GM13977 (cell line): Measurements from ENCODE around the gene RGMA.

Experiments used
- DNase-seq: peaks from one replicate; pipeline ENCODE4 v3.0.0; 2012; ENCODE audit warnings: low spot score
- CTCF ChIP-seq: IDR thresholded peaks from 2 replicates; pipeline ENCODE4 v1.5.1; 2012; ENCODE audit warnings: mild to moderate bottlenecking, control low read depth; ENCODE audit not compliant: insufficient read depth; ENCODE audit errors: extremely low read depth, missing control alignments
- in situ Hi-C: fragments of 300-500 bp; cut with MboI; formaldehyde crosslinking; loops from one replicate; pipeline ENCODE4 v1.12.0; 2022; ENCODE audit warnings: low sequenced_read_pairs, low pct_unique_long_range_greater_than_20kb, mixed read lengths, inconsistent platforms; ENCODE audit not compliant: unreplicated experiment

The RGMA gene

GRCh38 chr15:93118904-93119303, 29.9 kb upstream of the RGMA start:
- in situ Hi-C loops = no loop called here
- no peak for DNase-seq
- TF ChIP-seq CTCF = no peak

GRCh38 chr15:93111451-93111850, 22.4 kb upstream of the RGMA start:
- TF ChIP-seq CTCF = no peak
- DNase-seq = no peak
- in situ Hi-C loops = no loop called here

- in situ Hi-C loops = no loop called here
- no peak for TF ChIP-seq CTCF
- DNase-seq = no peak
Measured at GRCh38 chr15:93110502-93111040, 21.6 kb upstream of the RGMA start.

- TF ChIP-seq CTCF = no peak
- DNase-seq = no peak
- in situ Hi-C loops = no loop called here
Measured at GRCh38 chr15:93109336-93110102, 20.5 kb upstream of the RGMA start.

- in situ Hi-C loops = no loop called here
- DNase-seq = no peak
- TF ChIP-seq CTCF = no peak
Measured at GRCh38 chr15:93107646-93108045, 18.6 kb upstream of the RGMA start.

- in situ Hi-C loops = no loop called here
- TF ChIP-seq CTCF = no peak
- DNase-seq = no peak
Measured at GRCh38 chr15:93105485-93105884, 16.5 kb upstream of the RGMA start.
